ENCODE results near the gene PFKL. TPM values are rescaled to one million over a fixed set of nuclear protein-coding genes. Genes with fewer than 3 reads are reported as not detected.
"Not testable (repeated sequence)": the region's sequence is repeated elsewhere in the genome, so short reads cannot be mapped to it uniquely, and the experiment has no call there.

PFKL gene
- total RNA-seq, 1 experiment from 2014 or later = 67.5 TPM

DNA sequence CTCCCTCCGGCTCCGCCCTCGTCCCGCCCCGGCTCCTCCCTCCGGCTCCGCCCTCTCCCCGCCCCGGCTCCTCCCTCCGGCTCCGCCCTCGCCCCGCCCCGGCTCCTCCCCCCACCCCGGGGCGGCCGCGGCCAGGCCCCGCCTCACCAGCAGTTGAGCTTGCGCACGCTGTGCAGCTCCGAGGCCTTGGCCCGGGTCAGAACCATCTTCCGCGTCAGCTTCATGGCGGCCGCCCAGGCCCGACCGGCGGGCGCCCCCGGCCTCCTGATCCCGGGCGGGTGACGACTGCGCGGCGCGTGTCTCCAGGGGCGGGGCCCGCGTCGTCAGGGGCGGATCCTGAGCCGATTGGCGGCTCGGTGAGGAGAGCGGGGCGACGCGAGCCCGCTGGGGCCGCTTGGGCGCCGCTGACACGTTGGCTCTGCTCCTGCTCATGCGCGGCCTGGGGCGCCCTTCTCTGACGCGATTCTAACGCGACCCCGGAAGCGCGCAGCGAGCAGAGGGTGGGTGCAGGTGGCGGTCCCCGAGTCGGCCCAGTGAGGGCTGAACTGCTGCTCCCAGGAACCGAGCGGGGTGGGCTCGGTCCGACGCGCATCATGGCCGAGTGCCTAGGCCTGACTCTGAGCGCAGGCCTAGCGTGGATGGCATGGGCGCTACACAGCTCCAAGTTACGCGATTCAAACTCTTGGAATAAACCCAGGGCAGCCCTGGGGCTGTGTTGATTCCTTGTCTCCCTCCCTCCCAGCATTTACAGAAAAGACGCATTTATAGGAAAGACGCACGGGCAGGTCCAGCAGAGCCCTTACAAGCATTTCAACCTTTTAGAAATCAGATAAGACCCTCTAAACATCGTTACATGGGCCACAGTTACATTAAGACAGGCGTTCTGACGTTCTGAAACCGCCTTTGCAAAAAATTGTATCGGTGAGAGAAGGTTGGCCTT lies 39.4 kb downstream of the PFKL start, which contains the start of gene CFAP410:
TSS of gene CFAP410 (minus strand) at position 420 of the 940 bp plus-strand sequence. CDS start at position 224, 196 bp downstream.
- Histone ChIP-seq H3K4me2 (peak within 1 kb of the TSS; percentile 76), H3K79me2 (ENCODE audit: low read depth) (no peaks in the 10 kb centered on the region), H3K27ac (peak within 1 kb of the TSS; percentile 92), H3F3A (ENCODE audit: insufficient read depth, low read depth) (peaks cover 19% of the 10 kb centered on the region), H3K9me3 (ENCODE audit: insufficient read depth, low read depth) (no peaks in the 10 kb centered on the region), H3K9me2 (ENCODE audit: insufficient read depth) (no peaks in the 10 kb centered on the region), H3K4me1 (replicated peaks; ENCODE audit: insufficient read depth) (peaks cover 11% of the 10 kb centered on the region; the same call in 1 of the 2 replicates), H3K4me3 (peak within 1 kb of the TSS; percentile 94), H3K27me3 (ENCODE audit: insufficient read depth, low read depth) (no peaks in the 10 kb centered on the region), H2AFZ (peak within 1 kb of the TSS; percentile 95), H3K36me3 (ENCODE audit: low read depth) (no peaks in the 10 kb centered on the region), H4K20me1 (ENCODE audit: insufficient read depth) (no peaks in the 10 kb centered on the region)
- TF ChIP-seq, protein P1, sequence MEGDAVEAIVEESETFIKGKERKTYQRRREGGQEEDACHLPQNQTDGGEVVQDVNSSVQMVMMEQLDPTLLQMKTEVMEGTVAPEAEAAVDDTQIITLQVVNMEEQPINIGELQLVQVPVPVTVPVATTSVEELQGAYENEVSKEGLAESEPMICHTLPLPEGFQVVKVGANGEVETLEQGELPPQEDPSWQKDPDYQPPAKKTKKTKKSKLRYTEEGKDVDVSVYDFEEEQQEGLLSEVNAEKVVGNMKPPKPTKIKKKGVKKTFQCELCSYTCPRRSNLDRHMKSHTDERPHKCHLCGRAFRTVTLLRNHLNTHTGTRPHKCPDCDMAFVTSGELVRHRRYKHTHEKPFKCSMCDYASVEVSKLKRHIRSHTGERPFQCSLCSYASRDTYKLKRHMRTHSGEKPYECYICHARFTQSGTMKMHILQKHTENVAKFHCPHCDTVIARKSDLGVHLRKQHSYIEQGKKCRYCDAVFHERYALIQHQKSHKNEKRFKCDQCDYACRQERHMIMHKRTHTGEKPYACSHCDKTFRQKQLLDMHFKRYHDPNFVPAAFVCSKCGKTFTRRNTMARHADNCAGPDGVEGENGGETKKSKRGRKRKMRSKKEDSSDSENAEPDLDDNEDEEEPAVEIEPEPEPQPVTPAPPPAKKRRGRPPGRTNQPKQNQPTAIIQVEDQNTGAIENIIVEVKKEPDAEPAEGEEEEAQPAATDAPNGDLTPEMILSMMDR (conservative IDR thresholded peaks at IDR 0.05) = no peak
- no peak for TF ChIP-seq EZH2 (IDR thresholded peaks at IDR 0.05; ENCODE audit: low read depth)
- intact Hi-C loops (cut with micrococcal nuclease; ENCODE audit: unreplicated experiment) = no loop called here
- peak; percentile 77 to 88 for DNase-seq
- ChIA-PET POLR2A (ENCODE audit: unreplicated experiment) (interaction anchor here (0.5 kb wide), 1 partner anchor 588 kb away, joined by 4 read pairs; no protein-coding TSS in a partner anchor), CTCF (interaction anchor here (0.6 kb wide), 1 partner anchor 21 kb away, joined by 4 read pairs; no protein-coding TSS in a partner anchor)
- BruUV-seq (replicated peaks) = no TSS peak

DNA sequence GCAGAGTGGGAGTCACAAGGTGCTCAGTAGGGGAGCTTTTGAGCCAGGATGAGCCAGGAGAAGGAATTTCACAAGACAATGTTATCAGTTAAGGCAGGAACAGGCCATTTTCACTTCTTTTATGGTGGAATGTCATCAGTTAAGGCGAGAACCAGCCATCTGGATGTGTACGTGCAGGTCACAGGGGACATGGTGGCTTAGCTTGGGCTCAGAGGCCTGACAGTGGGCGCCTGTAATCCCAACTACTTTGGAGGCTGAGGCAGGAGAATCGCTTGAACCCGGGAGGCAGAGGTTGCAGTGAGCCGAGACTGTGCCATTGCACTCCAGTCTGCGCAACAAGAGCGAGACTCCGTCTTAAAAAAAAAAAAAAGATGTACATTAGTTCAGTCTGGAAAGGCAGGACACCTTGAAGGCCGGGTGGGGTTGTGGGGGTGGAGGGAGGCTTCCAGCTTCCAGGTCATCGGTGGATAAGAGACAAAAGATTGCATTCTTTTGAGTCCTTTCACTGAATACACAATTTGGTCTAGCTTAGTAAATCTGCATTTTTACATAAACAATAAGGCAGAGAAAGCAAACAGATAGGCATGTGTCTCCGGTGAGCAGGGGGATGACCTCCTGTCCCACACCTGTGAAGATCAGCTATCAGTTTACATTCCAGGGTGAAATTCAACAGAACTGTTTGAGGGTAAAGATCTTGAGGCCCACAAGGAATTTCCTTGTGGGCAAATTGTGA lies 42.0 kb downstream of the PFKL start:
- H3K79me2 ChIP-seq (ENCODE audit: low read depth); H3K4me2 ChIP-seq; CTCF ChIA-PET; H3K9me3 ChIP-seq (ENCODE audit: insufficient read depth, low read depth); H3K27me3 ChIP-seq (ENCODE audit: insufficient read depth, low read depth); DNase-seq; H3K27ac ChIP-seq; H3K4me3 ChIP-seq; H3K9me2 ChIP-seq (ENCODE audit: insufficient read depth); H4K20me1 ChIP-seq (ENCODE audit: insufficient read depth); BruUV-seq (replicated peaks); H2AFZ ChIP-seq; POLR2A ChIA-PET (ENCODE audit: unreplicated experiment); intact Hi-C loops (cut with micrococcal nuclease; ENCODE audit: unreplicated experiment); H3K36me3 ChIP-seq (ENCODE audit: low read depth): not testable (repeated sequence)
- Histone ChIP-seq H3F3A (ENCODE audit: insufficient read depth, low read depth) (peaks cover 19% of the 10 kb centered on the region), H3K4me1 (replicated peaks; ENCODE audit: insufficient read depth) (peaks cover 11% of the 10 kb centered on the region; the same call in 1 of the 2 replicates)

DNA sequence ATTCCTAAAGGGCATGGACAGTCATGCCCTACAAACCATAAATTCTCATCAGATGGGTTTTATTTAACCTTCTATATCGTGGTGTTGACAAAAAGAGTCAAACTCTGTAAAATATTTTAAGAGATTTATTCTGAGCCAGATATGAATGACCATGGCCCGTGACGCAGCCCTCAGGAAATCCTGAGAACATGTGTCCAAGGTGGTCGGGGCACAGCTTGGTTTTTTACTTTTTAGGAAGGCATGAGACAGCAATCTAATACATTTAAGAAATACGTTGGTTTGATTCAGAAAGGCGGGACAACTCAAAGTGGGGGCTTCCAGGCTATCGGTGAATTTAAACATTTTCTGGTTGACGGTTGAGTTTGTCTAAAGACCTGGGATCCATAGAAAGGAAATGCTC lies 43.1 kb downstream of the PFKL start:
- H2AFZ ChIP-seq; POLR2A ChIA-PET (ENCODE audit: unreplicated experiment); intact Hi-C loops (cut with micrococcal nuclease; ENCODE audit: unreplicated experiment); H3K4me3 ChIP-seq; H3K9me3 ChIP-seq (ENCODE audit: insufficient read depth, low read depth); H3K36me3 ChIP-seq (ENCODE audit: low read depth); DNase-seq; H3K27me3 ChIP-seq (ENCODE audit: insufficient read depth, low read depth); H3K4me1 ChIP-seq (replicated peaks; ENCODE audit: insufficient read depth); BruUV-seq (replicated peaks); H3F3A ChIP-seq (ENCODE audit: insufficient read depth, low read depth); H3K79me2 ChIP-seq (ENCODE audit: low read depth); CTCF ChIA-PET; H4K20me1 ChIP-seq (ENCODE audit: insufficient read depth); H3K4me2 ChIP-seq; H3K27ac ChIP-seq; H3K9me2 ChIP-seq (ENCODE audit: insufficient read depth): not testable (repeated sequence)

Measured in PC-9 (cell line).